Measurements from ENCODE around the gene TMEM239.
"Not testable (repeated sequence)": the region's sequence is repeated elsewhere in the genome, so short reads cannot be mapped to it uniquely, and the experiment has no call there.

The TMEM239 gene

DNA sequence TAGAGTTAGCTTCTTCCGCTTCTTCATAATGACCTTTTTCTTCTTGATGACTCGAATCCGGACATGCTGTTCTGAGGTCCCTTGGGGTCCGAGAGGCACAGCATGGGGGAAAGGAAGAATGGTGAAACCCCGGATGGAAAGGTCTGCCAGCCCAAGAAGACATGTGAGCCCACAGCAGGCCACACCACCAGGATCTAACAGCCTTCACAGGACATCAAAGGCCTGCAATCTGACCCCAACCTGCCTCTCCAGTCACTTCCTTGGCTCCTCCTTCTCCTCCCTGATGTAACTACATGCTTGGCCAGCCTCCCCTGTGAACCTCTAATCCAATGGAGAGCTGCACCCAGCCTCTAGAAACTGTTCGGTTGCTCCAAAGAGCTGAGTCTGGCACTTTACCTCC lies 17.4 kb upstream of the TMEM239 start:
- DNase-seq, result no peak
- in situ Hi-C loops (cut with MboI; ENCODE audit: low pct_unique_long_range_greater_than_20kb, low sequenced_read_pairs), result no loop called here

DNA sequence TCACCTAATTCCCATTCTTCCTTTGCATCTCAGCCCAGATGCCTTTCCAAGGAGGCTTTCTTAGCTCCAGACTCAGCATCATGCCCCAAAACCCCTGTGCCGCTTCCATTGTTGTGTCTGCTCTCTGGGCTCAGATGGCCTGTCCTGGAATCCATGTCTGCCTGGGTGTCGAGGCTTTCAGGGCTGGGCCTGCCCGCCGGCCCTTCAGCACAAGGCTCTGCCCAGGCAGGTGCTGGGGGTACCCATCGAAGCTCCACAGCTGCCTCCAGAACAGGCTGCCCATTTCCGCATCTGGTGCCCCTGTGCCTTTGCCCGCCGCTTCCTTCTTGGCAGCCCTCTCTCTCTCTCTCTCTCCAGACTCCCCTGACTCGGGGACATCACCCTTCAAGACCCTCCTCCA lies 16.9 kb upstream of the TMEM239 start:
- in situ Hi-C loops (cut with MboI; ENCODE audit: low pct_unique_long_range_greater_than_20kb, low sequenced_read_pairs), result no loop called here
- no peak for DNase-seq

DNA sequence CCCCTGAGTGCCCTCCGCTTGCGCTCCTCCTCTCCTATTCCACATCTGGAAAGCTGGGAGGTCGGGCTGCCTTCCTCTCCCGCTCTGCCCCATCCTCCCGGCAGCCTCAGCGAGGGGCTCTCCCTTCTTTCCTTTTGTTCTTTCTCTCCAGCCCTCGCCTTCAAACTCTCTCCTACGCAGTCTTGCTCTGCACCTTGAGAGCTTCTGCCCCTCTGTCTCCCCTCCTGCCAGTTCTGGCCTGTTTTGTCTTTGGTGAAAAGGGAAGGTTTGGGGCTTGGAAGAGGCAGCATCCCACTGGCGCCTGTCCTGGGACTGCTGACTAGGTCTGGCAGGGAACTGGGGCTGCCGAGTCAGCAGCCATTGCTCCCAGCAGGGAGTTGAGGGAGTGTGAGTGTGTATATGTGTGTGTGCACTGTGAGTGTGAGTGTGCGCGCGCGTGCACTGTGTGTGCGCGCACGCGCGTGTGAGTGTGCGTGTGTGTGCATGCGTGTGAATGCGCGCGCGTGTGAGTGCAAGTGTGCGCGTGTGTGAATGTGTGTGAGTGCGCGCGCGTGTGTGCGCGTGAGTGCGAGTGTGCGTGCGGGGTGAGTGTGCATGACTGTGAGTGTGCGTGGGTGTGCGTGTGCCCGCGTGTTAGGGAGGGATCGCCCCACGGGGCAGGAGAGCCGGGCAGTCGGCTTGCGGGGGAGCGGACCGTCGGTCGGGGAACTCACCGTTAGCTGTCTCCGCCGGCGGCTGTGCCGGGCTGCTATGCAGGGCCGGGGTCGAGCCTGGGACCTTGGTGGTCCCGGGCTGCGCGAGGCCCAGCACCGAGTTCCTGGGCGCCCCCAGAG lies 16.3 kb upstream of the TMEM239 start:
- DNase-seq, result peak; percentile 55
- in situ Hi-C loops (cut with MboI; ENCODE audit: low pct_unique_long_range_greater_than_20kb, low sequenced_read_pairs), result no loop called here

DNA sequence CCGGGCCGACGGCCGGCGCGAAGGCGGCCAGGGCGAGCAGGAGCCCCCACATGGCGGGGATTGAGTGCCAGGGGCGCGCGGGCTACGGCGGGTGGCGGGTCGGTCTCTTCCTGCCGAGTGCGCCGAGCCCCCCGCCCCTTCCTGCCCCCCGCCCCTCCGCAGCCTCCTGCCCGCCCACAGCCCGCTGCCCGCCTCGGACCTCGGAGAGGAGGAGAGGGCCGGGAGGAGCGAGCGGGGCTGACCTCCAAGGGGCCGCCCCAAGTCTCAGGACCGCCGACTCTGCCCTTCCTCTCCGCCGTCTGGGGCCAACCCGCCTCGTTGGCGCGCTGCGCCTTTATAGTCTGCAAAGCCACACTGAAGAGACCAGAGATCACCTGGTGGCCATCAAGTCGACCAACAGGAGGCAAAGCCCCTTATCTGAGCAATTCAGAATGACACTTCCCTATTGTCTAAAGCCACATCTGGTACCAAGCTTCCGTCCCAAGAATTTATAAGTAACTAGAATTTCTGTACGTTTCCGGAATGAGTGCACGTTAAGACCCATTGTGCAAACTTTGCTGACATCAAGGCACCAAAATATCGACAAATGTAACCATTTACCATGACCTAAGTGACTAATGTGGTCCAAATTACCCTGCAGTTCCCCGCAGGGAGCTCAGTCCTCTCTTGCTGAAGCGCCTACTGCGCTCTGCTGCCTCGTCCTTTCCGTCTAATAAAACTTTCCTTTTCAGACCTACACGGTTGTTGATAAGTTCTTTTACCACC lies 15.5 kb upstream of the TMEM239 start, which contains the start of gene CPXM1:
Gene CPXM1, minus strand, starts transcription at position 107 of the 765 bp plus-strand sequence. Its CDS starts 55 bp downstream, at position 52.
- peak; percentile 98 for DNase-seq

DNA sequence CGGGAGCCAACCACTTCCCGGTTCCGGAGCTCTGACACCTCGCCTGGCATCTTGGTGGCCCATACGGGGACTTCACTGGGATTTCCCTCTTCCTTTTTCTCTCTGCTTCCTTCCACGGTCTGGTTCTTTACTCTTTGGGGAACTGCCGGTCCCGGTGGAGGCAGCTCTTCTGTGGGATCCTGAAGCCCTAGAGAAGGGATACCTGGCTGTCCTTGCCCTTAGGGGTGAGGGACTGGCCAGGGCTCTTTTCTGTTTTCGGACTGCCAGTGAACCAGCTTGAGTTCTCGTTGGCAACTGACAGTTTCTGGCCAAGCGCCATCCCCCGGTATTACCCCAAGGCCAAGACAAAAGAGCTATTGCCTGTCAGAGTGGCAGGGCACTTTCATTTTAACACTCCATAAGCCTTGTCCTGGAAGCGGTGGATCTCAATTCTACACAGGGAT lies 14.9 kb upstream of the TMEM239 start:
- DNase-seq, result no peak
- in situ Hi-C loops (cut with MboI; ENCODE audit: low pct_unique_long_range_greater_than_20kb, low sequenced_read_pairs), result no loop called here

More for the DNA sequence above, 15.5 kb upstream of the TMEM239 start, which contains the start of gene CPXM1:
- in situ Hi-C loops (cut with MboI; ENCODE audit: low pct_unique_long_range_greater_than_20kb, low sequenced_read_pairs), result no loop called here

DNA sequence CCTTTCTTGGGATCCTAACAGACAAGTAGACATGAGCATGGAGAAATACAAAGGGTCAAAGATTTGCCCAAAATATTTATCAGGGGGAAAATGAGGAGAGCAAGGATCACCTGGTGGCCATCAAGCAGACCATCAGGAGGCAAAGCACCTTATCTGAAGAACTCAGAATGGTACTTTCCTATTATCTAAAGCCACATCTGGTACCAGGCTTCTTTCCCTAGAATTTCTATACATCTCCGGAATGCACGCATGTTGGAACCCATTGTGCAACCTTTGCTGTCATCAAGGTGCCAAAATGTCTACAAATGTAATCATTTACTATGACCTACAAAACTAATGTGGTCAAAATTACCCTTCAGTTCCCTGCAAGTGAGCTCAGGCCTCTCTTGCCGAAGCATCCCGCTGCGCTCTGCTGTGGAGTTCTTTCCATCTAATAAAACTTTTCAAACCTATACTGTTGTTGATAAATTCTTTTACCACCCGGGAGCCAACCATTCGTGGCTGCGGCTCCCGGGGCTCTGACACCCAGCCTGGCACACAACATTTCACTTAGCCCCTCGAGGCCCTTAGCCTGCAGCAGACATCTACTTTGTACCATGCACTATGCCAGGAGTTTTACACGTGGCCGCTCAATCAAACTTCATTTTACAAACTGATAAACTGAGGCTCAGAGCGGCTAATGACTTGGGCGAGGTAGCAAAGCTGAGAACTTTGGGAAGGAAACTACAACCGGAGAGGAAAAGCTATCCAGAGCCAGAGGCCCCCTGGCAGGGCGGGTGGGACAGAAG lies 11.9 kb upstream of the TMEM239 start:
- in situ Hi-C loops (cut with MboI; ENCODE audit: low pct_unique_long_range_greater_than_20kb, low sequenced_read_pairs), result no loop called here
- no peak for DNase-seq

DNA sequence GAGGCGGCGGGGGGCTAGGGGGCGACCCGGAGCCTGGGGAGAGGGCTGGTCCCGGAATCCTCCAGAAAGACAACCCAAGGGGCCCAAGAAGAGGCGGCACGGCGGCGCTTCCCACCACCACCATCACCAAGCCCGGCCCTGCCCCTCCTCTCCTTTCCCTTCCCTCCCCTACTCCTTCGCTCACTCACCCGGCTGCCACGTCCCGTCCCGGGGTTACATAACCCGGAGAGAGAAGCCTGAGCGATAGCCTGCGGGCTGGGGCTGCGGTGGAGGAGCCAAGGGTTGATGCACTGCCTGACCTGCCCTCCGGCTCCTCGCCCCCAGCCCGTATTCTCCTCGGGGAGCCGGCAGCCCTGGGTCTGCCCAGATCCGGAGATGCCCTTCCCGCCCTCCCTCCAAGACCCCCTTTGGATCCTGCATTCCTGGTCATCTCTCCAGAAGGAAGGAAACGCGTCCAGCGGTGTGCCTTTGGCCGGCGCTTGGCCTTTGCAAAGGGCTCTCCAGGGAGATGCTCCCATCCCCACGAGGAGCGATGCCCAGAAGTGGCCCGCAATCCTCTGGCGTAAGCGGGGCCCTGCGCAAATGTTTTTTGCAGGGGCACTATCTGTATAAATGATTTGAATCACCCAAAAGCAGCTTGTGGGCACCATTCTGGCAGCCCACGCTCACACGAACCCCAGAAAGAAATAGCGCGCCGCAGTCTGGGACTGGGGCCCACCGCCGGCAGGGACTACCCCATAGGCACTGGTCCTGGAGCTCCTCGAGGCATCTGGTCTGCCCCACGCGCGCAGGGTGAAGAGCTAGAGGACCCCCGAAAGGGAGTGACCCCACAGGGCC lies 11.1 kb upstream of the TMEM239 start:
- no peak for DNase-seq
- in situ Hi-C loops (cut with MboI; ENCODE audit: low pct_unique_long_range_greater_than_20kb, low sequenced_read_pairs), result no loop called here

DNA sequence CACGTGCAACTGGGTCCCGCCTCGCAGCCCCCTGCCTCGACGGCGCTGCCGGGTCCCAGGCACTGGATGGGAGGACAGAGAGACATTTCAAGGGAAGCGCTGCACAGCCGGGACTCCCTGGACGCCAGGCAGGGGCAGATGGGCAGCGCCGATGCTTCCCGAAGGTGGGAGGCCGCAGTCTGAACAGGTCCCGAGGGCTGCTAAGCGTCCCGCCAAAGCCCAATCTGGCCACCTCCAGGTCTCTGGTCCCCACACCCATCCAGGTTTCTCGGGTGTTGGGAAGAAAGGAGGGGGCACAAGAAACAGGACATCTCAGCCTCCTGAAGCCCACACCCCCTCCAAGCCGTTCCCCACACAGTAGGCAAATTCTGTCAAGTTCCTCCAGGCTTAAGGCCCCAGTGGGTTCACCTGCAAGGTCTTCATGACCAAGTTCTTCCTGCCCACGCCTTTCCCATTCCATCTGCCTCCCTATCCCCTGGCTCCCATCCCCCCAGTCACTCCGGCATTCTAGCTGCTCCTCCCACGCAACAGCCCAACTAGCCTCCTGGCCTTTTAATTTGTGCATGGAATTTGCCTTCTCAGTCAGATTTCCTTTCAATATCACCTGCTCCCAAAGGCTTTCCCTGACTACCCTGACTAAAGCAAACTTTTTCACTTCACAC lies 10.3 kb upstream of the TMEM239 start:
- in situ Hi-C loops (cut with MboI; ENCODE audit: low pct_unique_long_range_greater_than_20kb, low sequenced_read_pairs), result no loop called here
- no peak for DNase-seq

DNA sequence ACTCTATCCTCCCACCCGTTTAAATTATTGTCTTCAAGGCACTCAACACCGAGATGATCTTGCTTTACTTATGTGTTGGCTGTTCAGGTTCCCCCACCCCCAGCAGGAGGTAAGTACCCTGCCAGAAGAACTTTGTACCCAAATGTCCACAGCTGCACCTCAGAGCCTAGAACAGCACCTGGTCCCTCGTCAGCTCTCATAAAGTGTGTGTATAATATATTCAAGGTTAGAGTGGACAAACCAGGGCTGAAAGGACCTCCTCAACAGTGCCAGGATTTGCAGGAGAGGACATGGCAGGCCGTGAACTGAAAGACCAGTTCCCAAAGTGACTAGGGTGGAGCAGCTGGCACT lies 9.8 kb upstream of the TMEM239 start:
- in situ Hi-C loops (cut with MboI; ENCODE audit: low pct_unique_long_range_greater_than_20kb, low sequenced_read_pairs), result no loop called here
- DNase-seq, result no peak

DNA sequence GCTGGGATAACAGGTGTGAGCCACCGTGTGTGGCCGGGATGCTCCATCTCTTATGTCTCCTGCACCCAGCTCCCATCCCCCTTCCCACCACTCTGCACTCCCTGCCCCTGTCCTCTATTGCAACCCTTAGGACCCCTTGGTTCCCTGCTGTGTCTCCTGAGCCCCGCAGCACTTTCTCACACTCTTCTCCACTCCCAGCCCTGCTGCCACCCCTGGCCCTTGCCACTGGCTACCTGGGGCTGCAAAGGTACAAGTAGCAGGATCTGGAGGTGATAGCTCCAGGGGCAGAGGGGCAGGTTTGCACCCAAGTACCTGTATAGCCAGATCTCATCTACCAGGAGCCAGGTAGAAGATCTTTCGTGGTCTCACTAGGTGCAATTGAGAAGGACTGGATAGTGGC lies 9.1 kb upstream of the TMEM239 start:
- in situ Hi-C loops (cut with MboI; ENCODE audit: low pct_unique_long_range_greater_than_20kb, low sequenced_read_pairs), result no loop called here
- no peak for DNase-seq

DNA sequence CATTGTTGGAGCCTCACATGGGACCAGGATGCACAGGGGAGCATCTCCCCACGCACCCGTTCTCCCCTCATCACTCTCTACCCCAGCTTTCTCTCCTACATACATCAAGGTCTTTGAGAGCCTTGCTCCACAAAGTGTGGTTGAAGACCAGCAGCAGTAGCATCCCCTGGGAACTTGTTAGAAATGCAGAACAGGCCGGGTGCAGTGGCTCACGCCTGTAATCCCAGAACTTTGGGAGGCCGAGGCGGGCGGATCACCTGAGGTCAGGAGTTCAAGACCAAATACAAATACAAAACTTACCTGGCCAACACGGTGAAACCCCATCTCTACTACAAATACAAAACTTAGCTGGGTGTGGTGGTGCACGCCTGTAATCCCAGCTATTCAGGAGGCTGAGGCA lies 8.2 kb upstream of the TMEM239 start:
- DNase-seq; in situ Hi-C loops (cut with MboI; ENCODE audit: low pct_unique_long_range_greater_than_20kb, low sequenced_read_pairs): not testable (repeated sequence)

DNA sequence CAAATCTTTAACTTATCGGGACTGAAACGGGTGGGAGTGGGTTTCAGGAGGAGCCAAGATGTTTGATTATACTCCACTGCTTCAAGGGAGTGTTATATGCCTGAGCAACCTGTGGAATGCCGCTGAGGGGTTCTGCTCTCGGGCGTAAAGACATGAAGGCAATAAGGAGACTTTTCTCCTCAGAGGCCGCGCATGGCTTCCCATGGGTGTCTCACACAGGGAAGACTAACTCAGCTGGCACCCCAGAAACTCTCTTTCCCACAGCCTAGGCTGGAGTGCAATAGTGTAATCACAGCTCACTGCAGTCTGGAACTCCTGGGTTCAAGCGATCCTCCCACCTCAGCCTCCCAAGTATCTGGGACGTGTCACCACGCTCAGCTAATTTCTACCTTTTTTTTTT lies 6.5 kb upstream of the TMEM239 start:
- in situ Hi-C loops (cut with MboI; ENCODE audit: low pct_unique_long_range_greater_than_20kb, low sequenced_read_pairs), result no loop called here

DNA sequence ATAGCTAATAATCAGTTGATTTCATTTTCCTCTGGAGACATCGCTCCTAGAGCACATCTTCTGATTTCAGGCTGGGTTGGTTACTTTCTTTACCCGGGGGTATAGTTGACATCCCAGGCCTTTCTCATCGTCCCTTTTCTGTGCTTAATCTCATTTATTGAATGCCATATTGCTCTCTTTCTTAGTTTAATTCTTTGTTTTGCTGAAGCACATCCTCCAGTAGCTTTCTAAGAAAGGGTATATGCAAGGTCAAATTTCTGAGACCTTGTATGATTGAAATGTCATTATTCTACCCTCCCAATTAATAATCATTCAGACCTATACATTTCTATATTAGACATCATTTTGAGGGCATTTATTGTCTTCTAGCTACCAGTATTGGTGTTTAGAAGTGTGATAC lies 4.0 kb upstream of the TMEM239 start:
- no peak for DNase-seq
- in situ Hi-C loops (cut with MboI; ENCODE audit: low pct_unique_long_range_greater_than_20kb, low sequenced_read_pairs), result no loop called here

More for the DNA sequence above, 6.5 kb upstream of the TMEM239 start:
- no peak for DNase-seq

DNA sequence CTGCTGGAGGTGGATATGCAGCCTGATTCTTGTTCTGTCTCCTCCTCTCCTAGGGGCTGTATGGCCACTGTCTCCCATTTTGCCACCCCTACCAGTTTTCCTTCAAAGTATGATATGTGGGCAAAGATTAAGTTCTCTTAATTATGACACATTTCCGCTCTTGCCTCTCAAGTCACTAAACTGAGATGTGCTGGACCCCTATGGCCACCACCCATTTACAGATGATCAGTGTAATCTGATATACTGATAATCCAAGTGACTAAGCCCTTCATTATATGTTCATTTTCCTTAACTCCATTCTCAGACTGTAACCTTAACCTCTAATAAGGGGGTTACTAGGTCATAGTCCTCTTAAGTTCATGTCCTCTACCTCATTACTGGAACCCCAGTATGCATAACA lies 2.1 kb upstream of the TMEM239 start:
- in situ Hi-C loops (cut with MboI; ENCODE audit: low pct_unique_long_range_greater_than_20kb, low sequenced_read_pairs), result no loop called here

DNA sequence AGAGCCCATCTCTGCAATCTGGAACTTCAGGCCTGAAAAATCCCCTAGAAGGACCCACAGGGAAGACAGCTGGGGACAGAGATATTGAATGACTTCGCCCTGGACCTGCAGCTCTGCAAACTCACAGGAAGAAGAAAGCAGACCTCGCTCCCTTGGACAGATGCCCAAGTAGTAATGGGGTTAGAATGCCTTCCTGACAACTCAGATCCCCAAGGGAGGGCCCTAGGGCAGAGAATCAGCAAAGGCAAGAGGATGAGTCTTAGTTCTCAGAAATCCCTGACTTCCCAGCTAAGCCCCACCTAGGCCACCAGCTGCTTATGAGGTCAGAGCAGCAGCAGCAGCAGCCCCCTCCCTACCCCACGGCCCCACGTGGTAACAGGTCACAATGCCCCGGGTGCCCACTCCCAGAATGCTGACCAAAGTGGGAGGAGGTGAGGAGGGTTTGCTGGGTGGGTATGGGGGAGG lies 1.5 kb upstream of the TMEM239 start, which contains the start of gene C20orf141:
Gene C20orf141, plus strand, starts transcription at position 401 of the 465 bp plus-strand sequence. CDS start 198 bp downstream, outside the sequence.
- peak; percentile 53 for DNase-seq
- in situ Hi-C loops (cut with MboI; ENCODE audit: low pct_unique_long_range_greater_than_20kb, low sequenced_read_pairs), result no loop called here

More for the DNA sequence above, 2.1 kb upstream of the TMEM239 start:
- no peak for DNase-seq

DNA sequence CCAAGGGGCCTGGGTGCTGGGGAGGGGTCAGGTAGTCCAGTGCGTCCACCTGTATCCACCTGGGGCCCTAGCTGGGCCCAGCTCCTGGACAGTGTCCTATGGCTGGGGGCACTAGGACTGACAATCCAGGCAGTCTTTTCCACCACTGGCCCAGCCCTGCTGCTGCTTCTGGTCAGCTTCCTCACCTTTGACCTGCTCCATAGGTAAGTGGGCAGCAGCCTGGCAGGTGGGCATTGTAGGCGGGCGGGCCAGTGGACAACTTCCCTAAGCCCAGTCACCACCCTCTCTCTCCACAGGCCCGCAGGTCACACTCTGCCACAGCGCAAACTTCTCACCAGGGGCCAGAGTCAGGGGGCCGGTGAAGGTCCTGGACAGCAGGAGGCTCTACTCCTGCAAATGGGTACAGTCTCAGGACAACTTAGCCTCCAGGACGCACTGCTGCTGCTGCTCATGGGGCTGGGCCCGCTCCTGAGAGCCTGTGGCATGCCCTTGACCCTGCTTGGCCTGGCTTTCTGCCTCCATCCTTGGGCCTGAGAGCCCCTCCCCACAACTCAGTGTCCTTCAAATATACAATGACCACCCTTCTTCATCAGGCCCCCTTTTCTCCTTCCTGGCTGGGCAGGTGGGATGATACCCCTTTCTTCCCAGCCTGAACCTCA lies 793 bp upstream of the TMEM239 start:
- in situ Hi-C loops (cut with MboI; ENCODE audit: low pct_unique_long_range_greater_than_20kb, low sequenced_read_pairs), result no loop called here
- DNase-seq, result no peak

DNA sequence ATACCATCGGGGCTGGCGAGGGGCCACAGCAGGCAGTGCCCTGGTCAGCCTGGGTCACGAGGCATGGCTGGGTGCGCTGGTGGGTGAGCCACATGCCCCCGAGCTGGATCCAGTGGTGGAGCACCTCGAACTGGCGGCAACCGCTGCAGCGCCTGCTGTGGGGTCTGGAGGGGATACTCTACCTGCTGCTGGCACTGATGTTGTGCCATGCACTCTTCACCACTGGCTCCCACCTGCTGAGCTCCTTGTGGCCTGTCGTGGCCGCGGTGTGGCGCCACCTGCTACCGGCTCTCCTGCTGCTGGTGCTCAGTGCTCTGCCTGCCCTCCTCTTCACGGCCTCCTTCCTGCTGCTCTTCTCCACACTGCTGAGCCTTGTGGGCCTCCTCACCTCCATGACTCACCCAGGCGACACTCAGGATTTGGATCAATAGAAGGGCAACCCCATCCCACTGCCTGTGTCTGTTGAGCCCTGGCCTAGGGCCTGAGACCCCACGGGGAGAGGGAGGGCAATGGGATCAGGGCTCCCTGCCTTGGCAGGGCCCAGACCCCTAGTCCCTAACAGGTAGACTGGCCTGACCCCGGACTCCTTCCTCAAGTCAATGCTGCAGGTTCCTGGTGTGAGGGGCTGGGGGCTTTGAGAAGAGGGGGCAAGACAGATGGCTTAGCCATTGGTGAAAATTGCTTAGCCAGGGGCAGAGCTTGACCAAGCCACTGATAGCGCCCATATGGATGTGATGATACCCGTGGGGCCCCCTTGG lies 598 bp downstream of the TMEM239 start:
- in situ Hi-C loops (cut with MboI; ENCODE audit: low pct_unique_long_range_greater_than_20kb, low sequenced_read_pairs), result no loop called here
- peak; percentile 52 for DNase-seq
